Fibroblast of peridontal ligament (primary cell): ENCODE data around the gene BEND6.

Source experiments
- DNase-seq: peaks from one replicate; pipeline ENCODE4 v3.0.0-alpha.2; 2010; ENCODE audit errors: extremely low read depth

Gene BEND6

GRCh38 chr6:56954403-56955170 is at the start of gene BEND6:
Gene BEND6, plus strand, starts transcription at chr6:56955107. Its CDS starts 26,704 bp downstream, at chr6:56981811.
- DNase-seq = peak; percentile 80

GRCh38 chr6:56905378-56905777 is 49.5 kb upstream of the BEND6 start:
- no peak for DNase-seq

GRCh38 chr6:56906752-56907151 is 48.2 kb upstream of the BEND6 start:
- no peak for DNase-seq

- DNase-seq = no peak
These were observed 45.6 kb upstream of the BEND6 start for GRCh38 chr6:56909115-56909907.

GRCh38 chr6:56911847-56912246 is 43.1 kb upstream of the BEND6 start:
- DNase-seq = peak; percentile 88

GRCh38 chr6:56913285-56914074 is 41.4 kb upstream of the BEND6 start:
- DNase-seq = peak; percentile 68

- peak; percentile 62 for DNase-seq
These were observed 39.9 kb upstream of the BEND6 start for GRCh38 chr6:56914798-56915658.

GRCh38 chr6:56915832-56916231 is 39.1 kb upstream of the BEND6 start:
- DNase-seq = no peak

- no peak for DNase-seq
These were observed 37.9 kb upstream of the BEND6 start for GRCh38 chr6:56916849-56917551.

GRCh38 chr6:56922645-56923044 is 32.3 kb upstream of the BEND6 start:
- no peak for DNase-seq

GRCh38 chr6:56923565-56923964 is 31.3 kb upstream of the BEND6 start:
- no peak for DNase-seq

- DNase-seq = no peak
These were observed 27.1 kb upstream of the BEND6 start for GRCh38 chr6:56927538-56928453.

GRCh38 chr6:56930846-56931245 is 24.1 kb upstream of the BEND6 start:
- DNase-seq = no peak

- DNase-seq = no peak
These were observed 21.9 kb upstream of the BEND6 start for GRCh38 chr6:56932910-56933477.

GRCh38 chr6:56933650-56934049 is 21.3 kb upstream of the BEND6 start:
- no peak for DNase-seq

- DNase-seq = no peak
These were observed 20.0 kb upstream of the BEND6 start for GRCh38 chr6:56934876-56935275.

GRCh38 chr6:56936466-56936865 is 18.4 kb upstream of the BEND6 start:
- no peak for DNase-seq

- peak; percentile 99 for DNase-seq
These were observed 16.2 kb upstream of the BEND6 start for GRCh38 chr6:56938649-56939191.

GRCh38 chr6:56940463-56940862 is 14.4 kb upstream of the BEND6 start:
- DNase-seq = no peak
